ENCODE measurements around the gene AUTS2. TPM values are rescaled to one million over a fixed set of nuclear protein-coding genes. Genes with fewer than 3 reads are reported as not detected.
A peak's percentile ranks its signal among the peaks of the same experiment; 100 is the strongest.

AUTS2 gene
- total and polyA plus RNA-seq, 10 of the 15 experiments (the other 5 are each of a cell fraction or from before 2014, with no cell fraction given) = 6.4 to 55.6 (median 21.6) TPM

- no peaks in the 10 kb centered on the region for H3K27me3 ChIP-seq (replicated peaks in 1 of 2; ENCODE audit: control insufficient read depth in 2 of 2, insufficient read depth in 2 of 2, low read length in 1 of 2)
- DNase-seq (ENCODE audit: low read depth, low spot score) (no peak), FAIRE-seq (no peak), ATAC-seq (no peak)
- no peak overlapping the region for H2AFZ ChIP-seq (ENCODE audit: control insufficient read depth, low read depth, low read length)
- no peak overlapping the region for H3K4me3 ChIP-seq
- intact Hi-C loops (cut with micrococcal nuclease; ENCODE audit: unreplicated experiment) = loop anchor here (5.0 to 10.0 kb wide), 3 partner anchors 121 to 656 kb away; no protein-coding TSS in a partner anchor
- in situ Hi-C loops (cut with MboI) = no loop called here
- SMC1A ChIA-PET (ENCODE audit: uncharacterized antibody, unreplicated experiment) = interaction anchor here (0.6 to 3.0 kb wide), 20 partner anchors 9 to 657 kb away, joined by 3 to 17 read pairs (median 4); no protein-coding TSS in a partner anchor
- H3K27ac ChIP-seq (ENCODE audit: control insufficient read depth, insufficient read depth) = no peak overlapping the region
- H3K9me3 ChIP-seq (replicated peaks; ENCODE audit: control insufficient read depth, insufficient read depth, low read length) = no peaks in the 10 kb centered on the region
- no TSS peak for BruUV-seq (replicated peaks)
- H3K4me2 ChIP-seq (ENCODE audit: control insufficient read depth, insufficient read depth) = no peak overlapping the region
- no peaks in the 10 kb centered on the region for H3K79me2 ChIP-seq (ENCODE audit: control insufficient read depth, insufficient read depth, low read length)
- RAD21 ChIA-PET (ENCODE audit: unreplicated experiment) = interaction anchor here (0.6 to 2.4 kb wide), 8 partner anchors 78 to 718 kb away, joined by 3 to 19 read pairs (median 3); no protein-coding TSS in a partner anchor
- CTCF ChIA-PET = interaction anchor here (0.7 to 3.1 kb wide), 18 partner anchors 12 to 657 kb away, joined by 3 to 23 read pairs (median 3); no protein-coding TSS in a partner anchor
- H4K20me1 ChIP-seq (ENCODE audit: control insufficient read depth, insufficient read depth) = no peaks in the 10 kb centered on the region
- H3K4me1 ChIP-seq (ENCODE audit: control insufficient read depth, insufficient read depth, low read length) = no peaks in the 10 kb centered on the region
- POLR2A ChIA-PET = interaction anchor here (0.6 kb wide), 1 partner anchor 47 kb away, joined by 3 read pairs; no protein-coding TSS in a partner anchor
- TF ChIP-seq SMC3 (IDR thresholded peaks at IDR 0.05; ENCODE audit: borderline replicate concordance, low read length) (peak; percentile 32; the same call in 1 of the 2 replicates), RAD21 (IDR thresholded peaks at IDR 0.05; ENCODE audit: insufficient read depth, low read depth, low read length) (peak; percentile 65), CTCF (IDR thresholded peaks at IDR 0.05 in 2 of 3, conservative IDR thresholded peaks at IDR 0.05 in 1 of 3; ENCODE audit: control insufficient read depth in 2 of 3, extremely low read depth in 1 of 3, insufficient read depth in 1 of 3, low read depth in 3 of 3, low read length in 3 of 3) (peak; percentile 26 to 52 (median 27); a peak in 4 of 6 replicates), CEBPB (IDR thresholded peaks at IDR 0.05; ENCODE audit: borderline replicate concordance in 1 of 2, low read depth in 2 of 2, low read length in 2 of 2) (no peak)
- H3K36me3 ChIP-seq (ENCODE audit: control insufficient read depth in 2 of 2, insufficient read depth in 2 of 2, low read length in 1 of 2) = no peaks in the 10 kb centered on the region
- no peak overlapping the region for H3K9ac ChIP-seq (ENCODE audit: control insufficient read depth, insufficient read depth, low read length)
Observed at GRCh38 chr7:70040970-70041766, 442.9 kb downstream of the AUTS2 start.

Data from GM12878 (cell line).